Measurements from ENCODE around the gene ADAT3.

DNA sequence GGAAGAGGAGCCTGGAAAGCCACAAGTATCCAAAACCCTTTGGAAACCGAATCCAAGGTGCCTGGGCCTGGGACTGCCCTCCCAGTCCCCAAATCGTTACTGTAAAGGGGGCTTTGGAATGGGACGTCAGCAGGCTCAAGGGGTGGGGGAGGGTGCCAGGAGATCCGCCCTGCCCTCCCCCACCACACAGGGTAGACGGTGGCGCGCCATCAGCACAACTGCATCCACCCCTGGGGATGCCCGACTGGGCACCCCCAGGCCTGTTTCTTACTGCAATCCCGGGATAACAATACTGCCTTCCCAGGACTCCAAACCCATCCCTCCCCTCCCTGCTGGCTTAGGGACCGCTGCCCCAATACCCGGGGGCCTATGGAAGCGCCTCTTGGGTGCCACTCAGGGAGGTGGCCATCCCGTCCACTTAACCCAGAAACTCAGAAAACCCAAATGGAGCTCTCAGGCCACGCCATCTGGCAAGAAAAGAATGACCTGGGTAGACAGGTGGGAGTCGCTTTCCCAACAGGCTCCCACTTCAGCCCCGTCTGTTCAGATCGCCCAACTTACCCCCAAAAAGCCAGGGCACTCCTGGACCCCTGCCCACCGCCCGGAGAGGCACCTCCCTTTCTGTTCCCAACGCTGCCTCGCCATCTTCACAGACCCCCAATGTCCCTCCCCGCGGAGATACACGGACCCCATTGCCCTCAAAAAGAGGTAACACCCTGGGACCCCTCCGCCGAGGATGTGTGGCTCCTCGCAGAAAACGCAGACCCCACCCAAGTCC lies 44.2 kb upstream of the ADAT3 start:
- TF ChIP-seq, protein P1, sequence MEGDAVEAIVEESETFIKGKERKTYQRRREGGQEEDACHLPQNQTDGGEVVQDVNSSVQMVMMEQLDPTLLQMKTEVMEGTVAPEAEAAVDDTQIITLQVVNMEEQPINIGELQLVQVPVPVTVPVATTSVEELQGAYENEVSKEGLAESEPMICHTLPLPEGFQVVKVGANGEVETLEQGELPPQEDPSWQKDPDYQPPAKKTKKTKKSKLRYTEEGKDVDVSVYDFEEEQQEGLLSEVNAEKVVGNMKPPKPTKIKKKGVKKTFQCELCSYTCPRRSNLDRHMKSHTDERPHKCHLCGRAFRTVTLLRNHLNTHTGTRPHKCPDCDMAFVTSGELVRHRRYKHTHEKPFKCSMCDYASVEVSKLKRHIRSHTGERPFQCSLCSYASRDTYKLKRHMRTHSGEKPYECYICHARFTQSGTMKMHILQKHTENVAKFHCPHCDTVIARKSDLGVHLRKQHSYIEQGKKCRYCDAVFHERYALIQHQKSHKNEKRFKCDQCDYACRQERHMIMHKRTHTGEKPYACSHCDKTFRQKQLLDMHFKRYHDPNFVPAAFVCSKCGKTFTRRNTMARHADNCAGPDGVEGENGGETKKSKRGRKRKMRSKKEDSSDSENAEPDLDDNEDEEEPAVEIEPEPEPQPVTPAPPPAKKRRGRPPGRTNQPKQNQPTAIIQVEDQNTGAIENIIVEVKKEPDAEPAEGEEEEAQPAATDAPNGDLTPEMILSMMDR (IDR thresholded peaks at IDR 0.05) = no peak
- no peak for TF ChIP-seq POLR2A (IDR thresholded peaks at IDR 0.05)

Data from uterus (tissue), 2 donors.